IMR-90 (cell line): ENCODE results near the gene EFCAB10. TPM values are rescaled to one million over a fixed set of nuclear protein-coding genes. Genes with fewer than 3 reads are reported as not detected.

Experiments
- ATAC-seq: fragments of 200-7000 bp; cut with Tn5 transposase; 2 replicates; pipeline ENCODE4 v1.9.1; 2020; ENCODE audit warnings: low read depth, mild to moderate bottlenecking, moderate library complexity
- BruUV-seq: library from RNA; stranded (reverse); fragments of 400-500 nt; replicated peaks from 2 replicates; lab custom pipeline; 2021; lab: Mats Ljungman, UMichigan
- CTCF ChIA-PET: fragments of 300-600 bp; formaldehyde crosslinking; extraction: SDS; loops from one replicate; lab custom pipeline; 2021; ENCODE audit warnings: antibody characterized with exemption; lab: Yijun Ruan, JAX
- POLR2A ChIA-PET: fragments of 300-600 bp; sonication (Branson Sonifier 250); formaldehyde crosslinking; loops from one replicate; lab custom pipeline; 2022; ENCODE audit warnings: antibody characterized with exemption; ENCODE audit not compliant: unreplicated experiment; lab: Charles Lee
- DNase-seq: peaks from one replicate; pipeline ENCODE4 v3.0.0; 2013
- H2AFZ ChIP-seq: replicated peaks from 2 replicates; pipeline ENCODE3; 2013; ENCODE audit warnings: low read length, mild to moderate bottlenecking; ENCODE audit not compliant: poor library complexity
- H2AK5ac ChIP-seq: 2 replicates; pipeline ENCODE4 v1.6.1; 2013; ENCODE audit warnings: low read depth, low read length, inconsistent platforms
- H2AK9ac ChIP-seq: replicated peaks from 2 replicates; pipeline ENCODE3; 2013; ENCODE audit warnings: mild to moderate bottlenecking, low read depth, low read length, moderate library complexity; ENCODE audit not compliant: poor library complexity
- H2BK120ac ChIP-seq: 2 replicates; pipeline ENCODE4 v1.6.1; 2013; ENCODE audit warnings: low read depth, low read length, inconsistent platforms
- H2BK15ac ChIP-seq: 3 replicates; pipeline ENCODE4 v1.6.1; 2013; ENCODE audit warnings: low read depth, low read length, inconsistent platforms
- H2BK20ac ChIP-seq: 2 replicates; pipeline ENCODE4 v1.6.1; 2013; ENCODE audit warnings: low read depth, mild to moderate bottlenecking, inconsistent platforms, low read length, moderate library complexity
- H2BK5ac ChIP-seq: 2 replicates; pipeline ENCODE4 v1.6.1; 2013; ENCODE audit warnings: mild to moderate bottlenecking, low read depth, low read length, inconsistent platforms; ENCODE audit not compliant: poor library complexity, severe bottlenecking
- H3K14ac ChIP-seq: replicated peaks from 2 replicates; pipeline ENCODE4 v1.6.1; 2013; ENCODE audit warnings: low read depth, low read length, inconsistent platforms
- H3K18ac ChIP-seq: 2 replicates; pipeline ENCODE4 v1.6.1; 2013; ENCODE audit warnings: low read depth, low read length, control low read depth
- H3K23ac ChIP-seq: 2 replicates; pipeline ENCODE4 v1.6.1; 2013; ENCODE audit warnings: low read depth, low read length, inconsistent platforms
- H3K27ac ChIP-seq: 2 replicates; pipeline ENCODE4 v1.5.1; 2013; ENCODE audit warnings: mild to moderate bottlenecking, control low read depth, low read length; ENCODE audit not compliant: insufficient read depth
- H3K27me3 ChIP-seq: 2 replicates; pipeline ENCODE4 v1.6.1; 2013; ENCODE audit warnings: low read length; ENCODE audit not compliant: control insufficient read depth, insufficient read depth
- H3K36me3 ChIP-seq: 2 replicates; pipeline ENCODE4 v1.6.1; 2013; ENCODE audit warnings: low read length, mixed read lengths; ENCODE audit not compliant: control insufficient read depth, insufficient read depth
- H3K4ac ChIP-seq: 2 replicates; pipeline ENCODE4 v1.6.1; 2013; ENCODE audit warnings: low read depth, low read length, inconsistent platforms
- H3K4me1 ChIP-seq: 2 replicates; pipeline ENCODE4 v1.6.1; 2013; ENCODE audit warnings: low read length, mixed read lengths; ENCODE audit not compliant: control insufficient read depth, insufficient read depth
- H3K4me2 ChIP-seq: 2 replicates; pipeline ENCODE4 v1.6.1; 2013; ENCODE audit warnings: low read depth, mild to moderate bottlenecking, control low read depth, low read length, moderate library complexity
- H3K4me3 ChIP-seq: 2 replicates; pipeline ENCODE4 v1.5.1; 2013; ENCODE audit warnings: low read depth, mild to moderate bottlenecking, control low read depth, low read length, moderate library complexity; ENCODE audit not compliant: insufficient read depth
- H3K56ac ChIP-seq: 2 replicates; pipeline ENCODE4 v1.6.1; 2013; ENCODE audit warnings: low read length, inconsistent platforms; ENCODE audit not compliant: insufficient read depth; ENCODE audit errors: extremely low read depth
- H3K79me1 ChIP-seq, 2 experiments: 2 replicates each; pipeline ENCODE4 v1.6.1; 2013; ENCODE audit warnings: low read length in 2 of 2, inconsistent platforms in 1 of 2, low read depth in 1 of 2
- H3K9ac ChIP-seq: 2 replicates; pipeline ENCODE4 v1.6.1; 2013; ENCODE audit warnings: low read depth, low read length, control low read depth
- H3K9me1 ChIP-seq: 2 replicates; pipeline ENCODE4 v1.6.1; 2013; ENCODE audit warnings: low read length, inconsistent platforms; ENCODE audit not compliant: insufficient read depth
- H3K9me3 ChIP-seq: 2 replicates; pipeline ENCODE4 v1.6.1; 2013; ENCODE audit warnings: low read length; ENCODE audit not compliant: control insufficient read depth, insufficient read depth
- H4K20me1 ChIP-seq: 2 replicates; pipeline ENCODE4 v1.6.1; 2013; ENCODE audit warnings: low read length, inconsistent platforms; ENCODE audit not compliant: insufficient read depth
- H4K5ac ChIP-seq: 2 replicates; pipeline ENCODE4 v1.6.1; 2013; ENCODE audit warnings: mild to moderate bottlenecking, low read depth, low read length, control low read depth
- H4K8ac ChIP-seq, 2 experiments: 2 replicates each; pipeline ENCODE4 v1.6.1; 2013; ENCODE audit warnings: low read depth in 2 of 2, low read length in 2 of 2, control low read depth in 1 of 2, inconsistent platforms in 1 of 2
- H4K91ac ChIP-seq: 2 replicates; pipeline ENCODE4 v1.6.1; 2013; ENCODE audit warnings: low read depth, low read length, inconsistent platforms; ENCODE audit not compliant: insufficient read depth
- CEBPB ChIP-seq: IDR thresholded peaks from 2 replicates; pipeline ENCODE4 v1.6.1; 2012; ENCODE audit warnings: low read depth, low read length, improper control_type of control experiment
- MAFK ChIP-seq: IDR thresholded peaks from 2 replicates; pipeline ENCODE4 v1.6.1; 2012; ENCODE audit warnings: low read depth, low read length, improper control_type of control experiment
- NFE2L2 ChIP-seq: fragments of 150-350 bp; IDR thresholded peaks from 2 replicates; pipeline ENCODE4 v1.6.1; 2016; ENCODE audit warnings: low read depth, mild to moderate bottlenecking, low read length
- WGBS, 2 experiments: methylation state at CpG; one replicate each; pipeline versions ENCODE4 v1.1.5 to v1.1.7; 2013; ENCODE audit warnings: missing lambda C conversion rate in 2 of 2; ENCODE audit not compliant: insufficient read length in 1 of 2; ENCODE audit errors: extremely low coverage in 2 of 2; 5-methylcytosine and 5-hydroxymethylcytosine counted together
- dilution Hi-C: fragments of 300-500 bp; cut with HindIII; formaldehyde crosslinking; loops from one replicate; pipeline ENCODE4 v1.14.3; 2018; ENCODE audit warnings: low sequenced_read_pairs; ENCODE audit not compliant: unreplicated experiment
- in situ Hi-C: fragments of 300-500 bp; cut with MboI; formaldehyde crosslinking; loops from 3 replicates; pipeline ENCODE4 v1.14.3; 2019; ENCODE audit warnings: low sequenced_read_pairs, inconsistent platforms, mixed read lengths
- intact Hi-C: fragments of 100-400 bp; cut with micrococcal nuclease; formaldehyde crosslinking; loops from 2 replicates; pipeline ENCODE4 v1.10.0; 2022
- polyA plus RNA-seq, 3 experiments: library from polyadenylated mRNA; depleted of rRNA; stranded (reverse); fragments of >200 nt; gene quantifications; 2 replicates each; pipeline ENCODE4 v1.2.3, GENCODE V29; 2012; ENCODE audit warnings: low replicate concordance in 1 of 3
- total RNA-seq: library from RNA; depleted of rRNA; stranded (reverse); fragments of >200 nt; gene quantifications from 2 replicates; pipeline ENCODE4 v1.2.3, GENCODE V29; 2012
- TF ChIP-seq, protein P1 (sequence below): fragments of 150-350 bp; IDR thresholded peaks from 2 replicates; pipeline ENCODE4 v1.6.1; 2017; ENCODE audit warnings: mild to moderate bottlenecking, antibody characterized with exemption, low read length, low read depth

EFCAB10 gene
- total and polyA plus RNA-seq, 2 of the 4 experiments (the other 2 are of a cell fraction), result not detected

DNA sequence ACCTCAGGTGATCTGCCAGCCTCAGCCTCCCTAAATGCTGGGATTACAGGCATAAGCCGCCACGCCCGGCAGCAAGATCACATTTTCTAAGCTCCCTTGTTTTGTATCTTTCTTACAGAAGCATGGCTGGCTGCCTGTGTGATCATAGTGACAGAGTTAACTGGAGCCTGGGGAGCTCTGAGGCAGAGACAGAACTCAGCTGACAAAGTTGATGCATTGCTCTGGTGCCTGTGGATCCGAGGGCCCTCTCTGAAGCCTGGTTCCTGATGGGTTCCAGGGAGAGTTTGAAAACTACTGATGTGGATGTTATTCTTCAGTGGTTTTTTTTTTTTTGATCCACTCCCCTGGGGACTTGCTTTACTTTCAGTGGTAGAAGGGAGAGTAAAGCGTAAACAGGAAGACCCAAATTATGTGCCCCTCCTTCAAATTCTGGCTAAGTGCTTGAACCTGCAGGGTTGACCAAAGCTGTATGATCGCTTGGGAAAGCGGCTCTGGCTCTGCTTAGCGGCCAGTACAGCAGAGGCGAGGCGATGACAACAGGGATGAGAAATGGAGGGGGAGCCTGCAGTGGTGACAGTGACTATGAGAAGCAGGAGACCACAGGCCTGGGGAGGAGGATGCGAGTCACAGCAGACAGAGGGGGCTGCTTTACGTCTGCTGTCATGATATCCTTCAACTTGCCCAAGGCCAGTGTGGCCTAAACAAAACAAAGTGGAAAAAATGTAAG is 6.8 kb upstream of the EFCAB10 start:
- Histone ChIP-seq H2BK20ac (no peak overlapping the region), H3K4me2 (no peak overlapping the region), H3K4me1 (no peaks in the 10 kb centered on the region), H3K79me1 (no peaks in the 10 kb centered on the region), H4K5ac (no peak overlapping the region), H3K9me3 (peaks cover 2% of the 10 kb centered on the region), H3K27ac (no peak overlapping the region), H3K4me3 (no peak overlapping the region), H3K9me1 (no peaks in the 10 kb centered on the region), H2AK9ac (no peak overlapping the region), H4K91ac (no peak overlapping the region), H3K4ac (no peak overlapping the region), H3K18ac (no peak overlapping the region), H2BK5ac (no peak overlapping the region), H3K36me3 (no peaks in the 10 kb centered on the region), H3K14ac (no peak overlapping the region), H2BK15ac (no peak overlapping the region), H3K23ac (no peak overlapping the region), H2AK5ac (no peak overlapping the region), H2BK120ac (no peak overlapping the region), H4K8ac (no peak overlapping the region; a peak in 1 of 4 replicates), H4K20me1 (no peaks in the 10 kb centered on the region), H3K27me3 (no peaks in the 10 kb centered on the region), H3K9ac (no peak overlapping the region), H2AFZ (peak overlapping the region; percentile 71), H3K56ac (no peak overlapping the region)
- dilution Hi-C loops (no loop called here), in situ Hi-C loops (no loop called here), intact Hi-C loops (loop anchor here (5.0 to 10.0 kb wide), 2 partner anchors 186 to 457 kb away; no protein-coding TSS in a partner anchor)
- peak; percentile 27 for DNase-seq
- TF ChIP-seq CEBPB (no peak), MAFK (no peak), NFE2L2 (no peak)
- TF ChIP-seq, protein P1, sequence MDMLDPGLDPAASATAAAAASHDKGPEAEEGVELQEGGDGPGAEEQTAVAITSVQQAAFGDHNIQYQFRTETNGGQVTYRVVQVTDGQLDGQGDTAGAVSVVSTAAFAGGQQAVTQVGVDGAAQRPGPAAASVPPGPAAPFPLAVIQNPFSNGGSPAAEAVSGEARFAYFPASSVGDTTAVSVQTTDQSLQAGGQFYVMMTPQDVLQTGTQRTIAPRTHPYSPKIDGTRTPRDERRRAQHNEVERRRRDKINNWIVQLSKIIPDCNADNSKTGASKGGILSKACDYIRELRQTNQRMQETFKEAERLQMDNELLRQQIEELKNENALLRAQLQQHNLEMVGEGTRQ, result no peak
- no TSS peak for BruUV-seq
- ChIA-PET POLR2A (no interaction called here), CTCF (interaction anchor here (0.6 kb wide), 2 partner anchors 71 to 443 kb away, joined by 4 to 5 read pairs; no protein-coding TSS in a partner anchor)
- 47% methylated on average over 5 of the region's 12 CpGs; no CpG with 5 or more reads in 1 of the 2 experiments for WGBS, 2 experiments
- ATAC-seq, result no peak
